Activated CD8-positive, alpha-beta memory T cell treated with anti-CD3 and anti-CD28 coated beads, Interleukin-2, amount 50 U/mL, for 4 hours (primary cell): Measurements from ENCODE around the gene CDH13.

ENCODE experiments used
- DNase-seq: peaks from one replicate; pipeline ENCODE4 v3.0.0-alpha.2; 2020

The CDH13 gene

GRCh38 chr16:82963653-82964052, 336.9 kb downstream of the CDH13 start:
- DNase-seq: no peak

- DNase-seq: no peak
Observed at GRCh38 chr16:82965808-82966207, 339.0 kb downstream of the CDH13 start.

GRCh38 chr16:82967424-82967823, 340.7 kb downstream of the CDH13 start:
- DNase-seq: no peak

GRCh38 chr16:82971126-82971525, 344.4 kb downstream of the CDH13 start:
- no peak for DNase-seq

- no peak for DNase-seq
Observed at GRCh38 chr16:82972331-82972919, 345.7 kb downstream of the CDH13 start.

- no peak for DNase-seq
Observed at GRCh38 chr16:82979406-82980111, 352.8 kb downstream of the CDH13 start.

- no peak for DNase-seq
Observed at GRCh38 chr16:82980810-82981209, 354.0 kb downstream of the CDH13 start.

GRCh38 chr16:82987767-82988166, 361.0 kb downstream of the CDH13 start:
- no peak for DNase-seq

GRCh38 chr16:82990155-82990554, 363.4 kb downstream of the CDH13 start:
- DNase-seq: no peak

- no peak for DNase-seq
Observed at GRCh38 chr16:82991410-82991809, 364.6 kb downstream of the CDH13 start.

- DNase-seq: no peak
Observed at GRCh38 chr16:82991966-82992675, 365.4 kb downstream of the CDH13 start.

- no peak for DNase-seq
Observed at GRCh38 chr16:82992786-82993185, 366.0 kb downstream of the CDH13 start.

- no peak for DNase-seq
Observed at GRCh38 chr16:82993415-82993814, 366.6 kb downstream of the CDH13 start.

- DNase-seq: no peak
Observed at GRCh38 chr16:82993926-82994325, 367.2 kb downstream of the CDH13 start.

GRCh38 chr16:82995286-82995923, 368.6 kb downstream of the CDH13 start:
- no peak for DNase-seq

- DNase-seq: no peak
Observed at GRCh38 chr16:82995924-82996441, 369.2 kb downstream of the CDH13 start.

GRCh38 chr16:82996814-82997213, 370.0 kb downstream of the CDH13 start:
- DNase-seq: no peak

- no peak for DNase-seq
Observed at GRCh38 chr16:82999711-83000110, 372.9 kb downstream of the CDH13 start.

GRCh38 chr16:83002351-83003334, 375.9 kb downstream of the CDH13 start:
- no peak for DNase-seq

GRCh38 chr16:83004868-83005652, 378.3 kb downstream of the CDH13 start:
- no peak for DNase-seq

- DNase-seq: no peak
Observed at GRCh38 chr16:83005653-83006160, 378.9 kb downstream of the CDH13 start.
